BJ (cell line): ENCODE results near the gene IL10RB. TPM values are rescaled to one million over a fixed set of nuclear protein-coding genes. Genes with fewer than 3 reads are reported as not detected.

Experiments used
- CTCF ChIA-PET: fragments of 350-600 bp; formaldehyde crosslinking; extraction: SDS; loops from one replicate; lab custom pipeline; 2021; ENCODE audit warnings: antibody characterized with exemption, inconsistent platforms; lab: Yijun Ruan, JAX
- POLR2A ChIA-PET: fragments of 300-600 bp; sonication (Branson Sonifier 250); formaldehyde crosslinking; extraction: SDS; loops from one replicate; lab custom pipeline; 2021; ENCODE audit warnings: antibody characterized with exemption; lab: Charles Lee
- DNase-seq: peaks from one replicate; pipeline ENCODE4 v3.0.0-alpha.2; 2011; ENCODE audit warnings: low read depth
- H3K27me3 ChIP-seq: 2 replicates; pipeline ENCODE4 v1.6.0; 2011; ENCODE audit warnings: low read length; ENCODE audit not compliant: control insufficient read depth, insufficient read depth
- H3K36me3 ChIP-seq: 2 replicates; pipeline ENCODE4 v1.5.1; 2011; ENCODE audit warnings: low read length; ENCODE audit not compliant: control insufficient read depth, insufficient read depth
- H3K4me3 ChIP-seq: 2 replicates; pipeline ENCODE4 v1.5.1; 2011; ENCODE audit warnings: low read depth, mild to moderate bottlenecking, control low read depth, low read length
- CTCF ChIP-seq: IDR thresholded peaks from 2 replicates; pipeline ENCODE4 v1.5.1; 2011; ENCODE audit warnings: low read depth, mild to moderate bottlenecking, control low read depth, inconsistent platforms, low read length, moderate library complexity; ENCODE audit not compliant: insufficient read depth
- polyA plus RNA-seq: library from polyadenylated mRNA; depleted of rRNA; stranded (reverse); fragments of >200 nt; gene quantifications from 2 replicates; pipeline ENCODE4 v1.2.3, GENCODE V29; 2011

The IL10RB gene
- polyA plus RNA-seq, 1 experiment: 56.8 TPM

DNA sequence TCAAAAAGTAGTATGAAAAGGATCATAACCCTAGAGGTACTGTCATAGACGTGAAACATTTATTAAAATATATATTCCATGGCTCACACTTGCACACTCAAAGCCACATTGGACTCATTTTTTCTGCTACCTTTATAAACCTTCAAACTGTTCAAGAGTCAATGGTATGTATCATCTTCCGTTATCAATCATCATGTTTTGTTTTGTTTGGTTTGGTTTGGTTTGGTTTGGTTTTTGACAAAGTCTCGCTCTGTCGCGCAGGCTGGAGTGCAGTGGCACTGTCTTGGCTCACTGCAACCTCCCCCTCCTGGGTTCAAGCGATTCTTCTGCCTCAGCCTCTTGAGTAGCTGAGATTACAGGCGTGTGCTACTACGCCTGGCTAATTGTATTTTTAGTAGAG is 34.6 kb upstream of the IL10RB start:
- CTCF ChIA-PET: interaction anchor here (0.9 kb wide), 1 partner anchor 35 kb away, joined by 3 read pairs; the partner anchor contains the start of gene IL10RB
- Histone ChIP-seq H3K4me3 (no peak overlapping the region), H3K27me3 (peaks cover 2% of the 10 kb centered on the region; the same call in 1 of the 2 replicates), H3K36me3 (no peaks in the 10 kb centered on the region)
- POLR2A ChIA-PET: no interaction called here
- no peak for DNase-seq
- TF ChIP-seq CTCF: no peak

- no peak for DNase-seq
- ChIA-PET POLR2A (no interaction called here), CTCF (interaction anchor here (0.9 kb wide), 1 partner anchor 34 kb away, joined by 3 read pairs; the partner anchor contains the start of gene IL10RB)
- Histone ChIP-seq H3K27me3 (0 out of 2 replicates have a peak, but pooled peaks cover 2% of the 10 kb centered on the region), H3K4me3 (no peak overlapping the region), H3K36me3 (no peaks in the 10 kb centered on the region)
- TF ChIP-seq CTCF: no peak
These were observed 33.7 kb upstream of the IL10RB start for GRCh38 chr21:33232291-33233034.

GRCh38 chr21:33234635-33235520 is 31.3 kb upstream of the IL10RB start:
- CTCF ChIA-PET: no interaction called here
- POLR2A ChIA-PET: no interaction called here
- Histone ChIP-seq H3K4me3 (no peak overlapping the region), H3K36me3 (no peaks in the 10 kb centered on the region), H3K27me3 (no peaks in the 10 kb centered on the region)
- no peak for TF ChIP-seq CTCF
- DNase-seq: no peak

DNA sequence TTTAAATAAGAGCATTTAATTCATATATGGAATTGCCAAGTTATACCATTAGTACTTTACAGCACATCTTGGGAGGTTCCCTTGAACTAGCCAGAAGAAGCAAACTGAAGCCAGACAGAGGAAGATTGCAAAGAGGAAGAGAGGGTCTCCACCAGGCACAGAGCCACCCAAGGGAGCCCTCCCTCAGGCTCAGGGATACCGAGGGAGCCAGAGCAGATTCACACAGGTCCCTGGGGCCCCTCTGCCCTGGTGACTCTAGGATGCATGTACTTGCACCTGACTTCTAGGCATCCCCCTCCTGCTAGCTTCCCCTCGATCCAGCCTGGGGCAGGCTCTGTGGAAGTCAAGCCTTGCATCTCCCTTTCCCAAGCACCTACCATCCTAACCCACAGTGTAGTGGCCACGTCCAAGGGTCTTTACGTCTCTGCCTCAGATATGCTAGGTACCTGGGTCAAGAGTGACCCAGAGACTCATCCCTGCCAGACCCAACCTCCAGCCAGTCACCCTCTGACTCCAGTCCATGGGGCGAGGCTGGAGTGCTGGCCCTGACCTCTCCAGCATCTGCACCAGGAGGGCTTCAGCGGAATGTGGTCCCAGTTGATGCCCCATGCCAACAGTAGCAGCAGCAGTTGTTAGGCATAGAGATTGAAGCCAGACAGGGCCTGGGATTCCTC is 30.0 kb upstream of the IL10RB start:
- no peak for TF ChIP-seq CTCF
- ChIA-PET POLR2A (no interaction called here), CTCF (interaction anchor here (1.2 kb wide), 1 partner anchor 125 kb away, joined by 3 read pairs; no protein-coding TSS in a partner anchor)
- DNase-seq: no peak
- no peaks in the 10 kb centered on the region for H3K27me3 ChIP-seq
- H3K4me3 ChIP-seq: no peak overlapping the region
- H3K36me3 ChIP-seq: no peaks in the 10 kb centered on the region
